ENCODE data around the gene PCDHA10.

GRCh38 chr5:140842798-140843733, 12.6 kb upstream of the PCDHA10 start:
- TF ChIP-seq CTCF (IDR thresholded peaks at IDR 0.05) (no peak), POLR2A (IDR thresholded peaks at IDR 0.05) (no peak)
